Measurements from ENCODE around the gene PZP.
"Not testable (repeated sequence)": the region's sequence is repeated elsewhere in the genome, so short reads cannot be mapped to it uniquely, and the experiment has no call there.

The PZP gene

DNA sequence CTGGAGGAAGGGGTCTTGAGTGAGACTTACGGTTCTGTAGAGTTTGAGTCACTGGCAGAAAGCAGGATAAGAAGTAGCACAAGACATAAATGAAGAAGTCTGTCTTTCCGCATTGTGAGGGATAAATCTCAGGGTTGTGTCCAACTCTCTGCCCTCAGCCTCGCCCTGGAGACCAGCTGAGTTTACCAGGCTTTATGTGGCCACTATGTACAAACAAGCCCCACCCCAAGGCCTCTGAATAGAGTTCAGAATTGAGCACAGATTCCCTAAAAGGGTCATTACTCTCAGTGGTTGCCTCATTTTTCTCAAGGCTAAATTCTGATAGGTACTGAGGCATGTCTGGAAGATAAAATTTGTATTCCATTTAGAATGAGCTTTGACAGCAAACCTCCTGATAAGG lies at the start of gene PZP:
Gene PZP (minus strand): TSS at position 167 of the 400 bp plus-strand sequence. CDS start 54 bp downstream, at position 113.
- DNase-seq = no peak

- no peak for DNase-seq
Measured at GRCh38 chr12:9256758-9257405, 48.7 kb upstream of the PZP start.

- DNase-seq = no peak
Measured at GRCh38 chr12:9256341-9256740, 48.1 kb upstream of the PZP start.

DNA sequence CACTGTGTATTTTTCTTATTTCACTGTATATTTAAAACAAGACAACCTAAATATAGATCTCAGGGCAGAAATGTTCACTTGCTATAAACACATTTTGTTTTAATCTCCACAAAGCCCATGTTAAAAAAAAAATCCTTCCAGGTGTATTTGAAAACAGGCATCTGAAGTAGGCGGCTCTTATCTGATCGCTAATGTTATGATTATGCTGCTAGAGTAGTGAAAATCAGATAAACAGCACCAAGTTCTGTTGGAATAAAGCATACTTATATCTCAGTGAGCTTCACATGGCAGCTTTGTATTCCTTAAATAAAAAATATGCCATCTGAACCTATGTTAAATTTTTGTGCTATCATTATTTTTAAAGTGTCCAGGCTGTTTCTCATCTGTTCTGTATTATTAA lies 47.6 kb upstream of the PZP start:
- no peak for DNase-seq

- DNase-seq = no peak
Measured at GRCh38 chr12:9253464-9253863, 45.3 kb upstream of the PZP start.

DNA sequence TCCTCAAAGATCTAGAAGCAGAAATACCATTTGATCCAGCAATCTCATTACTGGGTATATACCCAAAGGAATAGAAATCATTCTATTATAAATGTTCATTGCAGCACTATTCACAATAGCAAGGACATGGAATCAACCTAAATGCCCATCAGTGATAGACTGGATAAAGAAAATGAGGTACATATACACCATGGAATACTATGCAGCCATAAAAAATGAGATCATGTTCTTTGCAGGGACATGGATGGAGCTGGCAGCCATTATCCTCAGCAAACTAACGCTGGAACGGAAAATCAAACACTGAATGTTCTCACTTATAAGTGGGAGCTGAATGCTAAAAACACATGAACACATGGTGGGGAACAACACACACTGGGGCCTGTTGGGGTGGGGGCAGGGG lies 44.6 kb upstream of the PZP start:
- DNase-seq = not testable (repeated sequence)

DNA sequence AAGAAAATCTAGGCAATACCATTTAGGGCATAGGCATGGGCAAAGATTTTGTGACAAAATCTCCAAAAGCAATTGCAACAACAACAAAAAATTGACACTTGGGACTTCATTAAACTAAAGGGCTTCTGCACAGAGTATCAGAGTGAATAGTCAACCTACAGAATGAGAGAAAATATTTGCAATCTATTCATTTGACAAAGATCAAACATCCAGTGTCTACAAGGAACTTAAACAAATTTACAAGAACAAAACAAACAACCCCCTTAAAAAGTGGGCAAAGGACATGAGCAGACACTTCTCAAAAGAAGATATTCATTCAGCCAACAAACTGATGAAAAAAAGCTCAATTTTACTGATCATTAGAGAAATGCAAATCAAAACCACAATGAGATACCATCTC lies 44.1 kb upstream of the PZP start:
- DNase-seq = no peak

- no peak for DNase-seq
Measured at GRCh38 chr12:9248435-9248834, 40.2 kb upstream of the PZP start.

DNA sequence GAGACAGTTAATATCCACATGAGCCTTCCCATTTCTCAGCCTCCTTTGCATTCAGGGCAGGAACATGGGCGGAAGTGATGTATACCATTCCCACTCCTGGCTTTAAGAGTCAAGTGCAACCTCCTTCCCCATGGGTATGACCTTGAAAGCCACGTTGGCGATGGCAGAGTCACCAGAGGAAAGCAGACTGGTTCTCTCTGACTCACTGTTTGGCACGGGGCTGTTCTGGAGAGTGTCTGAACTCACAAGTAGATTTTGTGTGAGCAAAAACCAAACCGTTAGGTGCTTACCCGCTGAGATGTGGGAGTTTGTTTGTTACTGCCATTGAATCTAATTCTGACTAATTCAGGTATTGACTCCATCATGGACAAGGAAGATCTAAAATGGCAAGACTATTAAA lies 36.7 kb upstream of the PZP start:
- no peak for DNase-seq

- no peak for DNase-seq
Measured at GRCh38 chr12:9243999-9244649, 35.9 kb upstream of the PZP start.

DNA sequence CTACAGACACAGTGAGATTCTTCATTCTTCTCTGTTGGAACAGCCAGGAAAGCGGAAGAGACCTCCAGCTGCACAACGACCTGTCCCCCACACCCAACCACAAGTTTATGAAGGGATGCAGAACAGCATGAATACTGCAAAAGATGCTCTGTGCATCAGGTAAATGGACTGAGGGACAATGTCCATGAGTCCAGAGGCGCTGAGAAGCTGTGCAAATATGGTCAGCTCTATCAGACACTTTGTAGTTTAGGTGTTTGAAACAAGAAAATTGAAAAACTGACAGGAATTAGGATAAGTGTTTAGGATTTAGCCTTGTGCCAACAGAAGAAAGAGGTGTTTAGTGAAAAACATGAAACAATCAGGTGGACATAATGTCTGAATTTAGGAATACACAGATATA lies 33.1 kb upstream of the PZP start:
- DNase-seq = no peak

DNA sequence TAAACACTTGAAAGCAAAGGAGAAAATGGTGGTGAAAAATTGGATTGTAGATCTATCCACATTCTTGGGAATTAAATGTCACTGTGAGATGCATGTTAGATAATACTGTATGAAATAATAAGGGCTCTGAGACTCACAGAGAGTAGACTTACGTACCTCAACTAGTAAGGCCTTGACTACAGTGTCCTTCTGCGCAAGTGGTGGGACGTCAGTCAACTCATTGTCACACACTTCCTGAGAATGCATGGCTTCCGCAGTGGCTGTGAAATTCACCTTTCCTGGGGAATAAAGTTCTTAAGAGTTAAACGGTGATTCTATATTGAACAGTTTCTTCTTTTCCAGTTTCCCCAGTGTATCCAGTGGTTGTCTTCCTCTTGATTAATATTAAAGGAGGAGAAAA lies 32.6 kb upstream of the PZP start:
- no peak for DNase-seq

DNA sequence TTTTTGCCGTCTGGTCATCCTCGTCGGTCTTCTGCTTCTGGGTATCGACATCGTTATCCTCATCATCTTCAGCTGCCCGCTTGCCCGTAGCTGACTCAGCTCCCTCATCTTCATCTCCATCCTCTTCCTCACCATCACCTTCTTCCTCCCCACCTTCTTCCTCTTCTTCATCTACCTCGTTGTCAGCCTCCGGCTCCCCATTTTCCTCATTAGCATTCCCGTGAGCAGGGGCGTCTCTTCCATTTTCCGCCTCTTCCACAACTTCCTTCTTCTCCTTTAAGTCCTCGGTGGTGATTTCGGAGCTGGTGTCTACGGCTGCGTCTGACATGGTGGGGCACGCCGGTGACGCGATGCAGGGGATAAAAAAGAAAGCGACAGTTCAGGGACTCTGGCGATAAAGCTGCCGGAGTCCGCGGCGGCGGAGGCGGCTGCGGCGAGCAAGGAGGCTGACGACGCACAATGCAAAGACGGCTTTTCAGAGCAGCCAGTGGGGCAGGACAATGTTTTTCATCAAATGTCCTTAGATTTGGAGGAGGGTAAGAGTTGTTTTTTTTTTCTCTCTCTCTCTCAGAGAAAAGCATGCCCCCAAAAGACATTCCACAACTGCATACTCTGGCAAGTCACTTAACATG lies 31.9 kb upstream of the PZP start:
- not testable (repeated sequence) for DNase-seq

DNA sequence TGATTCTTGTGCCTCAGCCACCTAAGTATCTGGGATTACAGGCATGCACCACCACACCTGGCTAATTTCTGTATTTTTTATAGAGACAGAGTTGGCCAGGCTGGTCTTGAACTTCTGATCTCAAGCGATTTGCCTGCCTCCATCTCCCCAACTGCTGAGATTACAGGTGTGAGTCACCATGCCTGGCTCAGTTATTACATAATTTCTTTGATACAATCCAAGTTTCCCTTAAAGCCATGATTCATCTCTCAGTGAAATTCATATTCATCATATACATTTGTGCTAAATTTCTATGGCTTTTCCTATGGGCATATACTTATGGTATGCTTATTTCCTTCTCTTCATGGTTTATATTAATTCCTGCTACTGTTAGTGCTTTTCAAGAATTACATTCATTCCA lies 29.1 kb upstream of the PZP start:
- no peak for DNase-seq

GRCh38 chr12:9235519-9235918 lies 27.3 kb upstream of the PZP start:
- DNase-seq = no peak

GRCh38 chr12:9227950-9228349 lies 19.8 kb upstream of the PZP start:
- no peak for DNase-seq

DNA sequence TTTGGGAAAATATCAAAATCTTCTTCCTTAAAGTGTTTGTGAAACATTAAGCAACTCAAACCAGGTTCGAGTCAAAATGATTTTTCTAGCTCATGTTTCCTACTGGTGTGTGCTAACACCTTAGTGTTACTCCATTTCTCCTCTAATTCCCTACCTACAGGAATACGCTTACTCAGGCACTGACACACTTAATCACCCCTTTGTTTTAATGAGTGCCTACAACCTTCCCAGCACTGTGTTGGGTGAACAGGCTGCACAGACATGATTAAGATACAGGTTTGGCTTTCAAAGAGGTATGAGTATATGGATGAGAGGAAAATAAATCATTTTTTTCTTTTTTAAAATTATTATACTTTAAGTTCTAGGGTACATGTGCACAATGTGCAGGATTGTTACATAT lies 15.6 kb upstream of the PZP start:
- DNase-seq = no peak

DNA sequence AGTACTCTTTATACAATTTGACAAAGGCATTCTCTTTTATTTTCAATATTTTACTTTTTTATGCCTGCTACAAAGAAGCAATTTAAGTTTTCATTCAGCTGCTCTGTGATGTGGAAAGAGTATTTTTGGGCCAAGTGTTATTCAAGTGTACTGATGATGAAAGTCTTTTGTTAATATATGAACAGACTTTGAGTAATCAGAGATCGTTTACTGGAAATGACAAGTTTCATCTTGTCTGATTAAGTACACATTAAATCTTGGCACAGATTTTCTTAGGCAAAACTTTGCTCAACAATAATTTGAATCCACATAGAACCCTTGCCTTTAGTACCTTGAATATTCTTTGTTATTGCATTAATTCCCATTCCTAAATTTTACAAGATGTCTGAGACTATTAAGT lies 13.3 kb upstream of the PZP start:
- no peak for DNase-seq

- DNase-seq = not testable (repeated sequence)
Measured at GRCh38 chr12:9221011-9221410, 12.8 kb upstream of the PZP start.

- DNase-seq = no peak
Measured at GRCh38 chr12:9214534-9214933, 6.3 kb upstream of the PZP start.

- no peak for DNase-seq
Measured at GRCh38 chr12:9211687-9212086, 3.5 kb upstream of the PZP start.

DNA sequence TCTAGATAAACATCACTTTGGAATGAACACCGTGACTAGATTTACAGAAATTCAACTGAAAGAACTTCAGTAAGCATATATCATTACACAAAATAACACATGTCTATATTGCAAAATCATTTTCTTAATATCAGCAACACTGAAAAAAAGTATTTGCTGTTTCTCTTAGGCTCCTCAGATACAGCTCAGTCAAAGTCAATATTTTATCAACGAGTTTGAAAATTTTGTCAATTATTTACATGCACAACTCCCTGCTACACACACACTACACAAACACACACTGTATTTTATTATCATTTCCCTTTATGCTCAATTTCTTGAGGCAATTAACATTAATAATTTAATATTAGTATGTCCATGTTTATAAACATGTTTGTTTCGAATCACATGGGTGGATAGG lies 3.8 kb downstream of the PZP start:
- no peak for DNase-seq

- DNase-seq = no peak
Measured at GRCh38 chr12:9198012-9198411, 10.2 kb downstream of the PZP start.

- no peak for DNase-seq
Measured at GRCh38 chr12:9184276-9184675, 23.9 kb downstream of the PZP start.

DNA sequence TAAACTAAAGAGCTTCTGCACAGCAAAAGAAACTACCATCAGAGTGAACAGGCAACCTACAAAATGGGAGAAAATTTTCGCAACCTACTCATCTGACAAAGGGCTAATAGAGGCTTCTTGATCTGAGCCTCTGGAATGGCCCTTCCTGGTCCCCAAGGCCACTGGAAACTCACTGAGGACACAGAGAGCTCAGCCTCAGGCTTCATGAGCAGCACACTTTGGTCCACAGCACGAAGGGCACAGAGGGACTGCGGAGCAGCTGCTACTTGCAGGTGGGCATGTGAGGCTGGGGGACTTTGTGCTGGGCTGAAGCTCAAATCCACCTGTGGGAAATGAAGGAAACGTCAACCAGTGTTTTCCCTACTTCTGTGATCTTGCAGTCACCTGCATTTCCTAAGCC lies 27.4 kb downstream of the PZP start:
- no peak for DNase-seq
